Upper lobe of left lung (tissue), 6 donors: Measurements from ENCODE around the gene SFTPB. TPM values are rescaled to one million over a fixed set of nuclear protein-coding genes. Genes with fewer than 3 reads are reported as not detected.

Experiments
- ATAC-seq, 2 donors: fragments of 200-7000 bp; cut with Tn5 transposase; one replicate each; pipeline ENCODE4 v1.9.1; 2022; ENCODE audit warnings: mild to moderate bottlenecking in 2 of 2, moderate library complexity in 2 of 2; ENCODE audit not compliant: low FRiP score in 2 of 2
- DNase-seq, 2 donors: peaks; one replicate each; pipeline ENCODE4 v3.0.0-alpha.2; 2019 to 2020
- H3K27ac ChIP-seq, 4 donors: fragments of 200-600 bp; sonication (generic); one replicate each; pipeline ENCODE4 v1.5.1; 2016 to 2019
- H3K27me3 ChIP-seq, 4 donors: fragments of 200-600 bp; sonication (generic); one replicate each; pipeline ENCODE4 v1.5.1; 2017 to 2019
- H3K36me3 ChIP-seq, 4 donors: fragments of 200-600 bp; sonication (generic); one replicate each; pipeline ENCODE4 v1.5.1; 2016 to 2019
- H3K4me1 ChIP-seq, 4 donors: fragments of 200-600 bp; sonication (generic); one replicate each; pipeline ENCODE4 v1.5.1; 2018 to 2019
- H3K4me3 ChIP-seq, 4 donors: fragments of 200-600 bp; sonication (generic); one replicate each; pipeline ENCODE4 v1.5.1; 2017 to 2019; ENCODE audit warnings: mild to moderate bottlenecking in 2 of 4, moderate library complexity in 1 of 4
- H3K9me3 ChIP-seq, 4 donors: fragments of 200-600 bp; sonication (generic); one replicate each; pipeline ENCODE4 v1.5.1; 2018 to 2019
- CTCF ChIP-seq, 6 experiments: fragments of 450-650 bp in 4 of 6; fragments of 200-600 bp in 2 of 6; sonication (generic) in 2 of 6; IDR thresholded peaks; one replicate each; pipeline ENCODE4 v1.5.1; 2016 to 2019; ENCODE audit warnings: antibody characterized with exemption in 6 of 6
- EP300 ChIP-seq, 4 donors: sonication (generic); formaldehyde crosslinking; IDR thresholded peaks; one replicate each; pipeline ENCODE4 v1.5.1; 2017; ENCODE audit warnings: antibody characterized with exemption in 4 of 4, control low read depth in 2 of 4
- POLR2A ChIP-seq, 4 donors: fragments of 450-650 bp; IDR thresholded peaks; one replicate each; pipeline ENCODE4 v1.5.1; 2016 to 2017; ENCODE audit warnings: antibody characterized with exemption in 4 of 4, mild to moderate bottlenecking in 2 of 4
- POLR2AphosphoS5 ChIP-seq, 2 donors: sonication (generic); formaldehyde crosslinking; IDR thresholded peaks; one replicate each; pipeline ENCODE4 v1.5.1; 2017; ENCODE audit warnings: antibody characterized with exemption in 2 of 2
- WGBS, 2 donors: methylation state at CpG; one replicate each; pipeline ENCODE4 v1.1.5; 2017 to 2018; 5-methylcytosine and 5-hydroxymethylcytosine counted together
- total RNA-seq, 6 donors: library from RNA; depleted of rRNA in 4 of 6; stranded (reverse); fragments of >200 nt in 4 of 6; gene quantifications; one replicate each; pipeline versions ENCODE4 v1.1.0 to v1.2.1, GENCODE V29; 2016 to 2021
- donor health status: DM: no; HTN: no; CAD: no; lungs with moderate emphysema.
- donor health status: DM: no; HTN: yes; CAD: no; lungs with severe emphysema.

SFTPB gene
- total RNA-seq, 6 donors from 2014 or later: 10,501 to 67,270 (median 33,394) TPM

GRCh38 chr2:85667561-85668008, 414 bp downstream of the SFTPB start:
- TF ChIP-seq POLR2A (IDR thresholded peaks at IDR 0.05) (no peak), POLR2AphosphoS5 (IDR thresholded peaks at IDR 0.05) (no peak), EP300 (IDR thresholded peaks at IDR 0.05) (no peak)
- Histone ChIP-seq H3K36me3 (peaks cover 6 to 23% (median 13%) of the 10 kb centered on the region in 4 donors), H3K27ac (peak overlapping the region; percentile 86 to 97 (median 92)), H3K27me3 (no peaks in the 10 kb centered on the region), H3K4me1 (peaks cover 15 to 29% (median 25%) of the 10 kb centered on the region in 4 donors), H3K9me3 (no peaks in the 10 kb centered on the region), H3K4me3 (peak overlapping the region; percentile 4 to 53 (median 52))
- no peak for DNase-seq
- 52 to 63% methylated on average over 1 to 3 of the region's 3 CpGs for WGBS, 2 donors
- no peak for ATAC-seq

- peak in 1 of 2 donors; percentile 7 for ATAC-seq
- peak; percentile 63 to 78 for DNase-seq
- 23 to 63% methylated on average over 3 to 11 of the region's 11 CpGs for WGBS, 2 donors
- Histone ChIP-seq H3K27ac (peak overlapping the region; percentile 86 to 97 (median 92)), H3K9me3 (no peaks in the 10 kb centered on the region), H3K4me1 (peaks cover 24 to 33% (median 29%) of the 10 kb centered on the region in 4 donors), H3K27me3 (no peaks in the 10 kb centered on the region), H3K36me3 (peaks cover 6 to 23% (median 13%) of the 10 kb centered on the region in 4 donors), H3K4me3 (peak overlapping the region; percentile 4 to 53 (median 52))
- TF ChIP-seq CTCF (IDR thresholded peaks at IDR 0.05) (no peak), POLR2AphosphoS5 (IDR thresholded peaks at IDR 0.05) (peak; percentile 30 to 71), POLR2A (IDR thresholded peaks at IDR 0.05) (peak; percentile 5 to 95 (median 25)), EP300 (IDR thresholded peaks at IDR 0.05) (no peak)
Measured at GRCh38 chr2:85666435-85667316, 1.3 kb downstream of the SFTPB start.

GRCh38 chr2:85666016-85666415, 2.0 kb downstream of the SFTPB start:
- Histone ChIP-seq H3K27ac (peak overlapping the region; percentile 86 to 97 (median 92)), H3K4me1 (peaks cover 28 to 40% (median 34%) of the 10 kb centered on the region in 4 donors), H3K4me3 (peak overlapping the region in 3 of 4 donors; percentile 50 to 53 (median 53)), H3K36me3 (peaks cover 6 to 23% (median 13%) of the 10 kb centered on the region in 4 donors), H3K9me3 (no peaks in the 10 kb centered on the region), H3K27me3 (no peaks in the 10 kb centered on the region)
- ATAC-seq: no peak
- DNase-seq: no peak
- 67 to 79% methylated on average over 6 of the region's 6 CpGs for WGBS, 2 donors
- peak in 2 of 4 donors; percentile 10 to 44 for TF ChIP-seq POLR2A (IDR thresholded peaks at IDR 0.05)
- peak in 1 of 2 donors; percentile 57 for TF ChIP-seq POLR2AphosphoS5 (IDR thresholded peaks at IDR 0.05)
- no peak for TF ChIP-seq CTCF (IDR thresholded peaks at IDR 0.05)
- no peak for TF ChIP-seq EP300 (IDR thresholded peaks at IDR 0.05)

- TF ChIP-seq CTCF (IDR thresholded peaks at IDR 0.05): no peak
- TF ChIP-seq POLR2A (IDR thresholded peaks at IDR 0.05): peak in 3 of 4 donors; percentile 24 to 49 (median 29)
- TF ChIP-seq EP300 (IDR thresholded peaks at IDR 0.05): no peak
- TF ChIP-seq POLR2AphosphoS5 (IDR thresholded peaks at IDR 0.05): peak in 1 of 2 donors; percentile 59
- Histone ChIP-seq H3K4me1 (peaks cover 28 to 42% (median 38%) of the 10 kb centered on the region in 4 donors), H3K27ac (peak overlapping the region; percentile 86 to 97 (median 92)), H3K36me3 (peaks cover 6 to 23% (median 13%) of the 10 kb centered on the region in 4 donors), H3K27me3 (no peaks in the 10 kb centered on the region), H3K9me3 (no peaks in the 10 kb centered on the region), H3K4me3 (peak overlapping the region in 3 of 4 donors; percentile 50 to 53 (median 53))
- 63% methylated on average over 8 to 11 of the region's 11 CpGs for WGBS, 2 donors
- ATAC-seq (no peak), DNase-seq (no peak)
Measured at GRCh38 chr2:85665264-85665937, 2.6 kb downstream of the SFTPB start.
